Breast epithelium (tissue), 4 donors: Measurements from ENCODE around the gene VGLL2. TPM values are rescaled to one million over a fixed set of nuclear protein-coding genes. Genes with fewer than 3 reads are reported as not detected.
A peak's percentile ranks its signal among the peaks of the same experiment; 100 is the strongest.

Source experiments
- DNase-seq, 2 donors: peaks; one replicate each; pipeline ENCODE4 v3.0.0-alpha.2; 2019; ENCODE audit warnings: low spot score in 2 of 2
- H3K27ac ChIP-seq, 2 donors: fragments of 200-600 bp; sonication (generic) in 1 of 2; one replicate each; pipeline ENCODE4 v1.5.1; 2016 to 2019; ENCODE audit warnings: mild to moderate bottlenecking in 1 of 2
- H3K27me3 ChIP-seq, 2 donors: fragments of 200-600 bp; sonication (generic) in 1 of 2; one replicate each; pipeline versions ENCODE4 v1.5.1 to v1.6.0; 2017 to 2019; ENCODE audit warnings: control low read depth in 1 of 2, mild to moderate bottlenecking in 1 of 2
- H3K36me3 ChIP-seq: fragments of 200-600 bp; one replicate; pipeline ENCODE4 v1.5.1; 2019
- H3K4me1 ChIP-seq, 2 donors: fragments of 200-600 bp; sonication (generic); one replicate each; pipeline ENCODE4 v1.5.1; 2016 to 2019; ENCODE audit warnings: control low read depth in 1 of 2
- H3K4me3 ChIP-seq, 3 donors: fragments of 200-600 bp; sonication (generic); 1 replicate in 2 of 3; 2 replicates in 1 of 3; pipeline ENCODE4 v1.5.1; 2016 to 2019; ENCODE audit warnings: mild to moderate bottlenecking in 3 of 3, moderate library complexity in 2 of 3
- H3K9me3 ChIP-seq, 2 donors: fragments of 200-600 bp; sonication (generic) in 1 of 2; one replicate each; pipeline ENCODE4 v1.5.1; 2016 to 2019; ENCODE audit warnings: control low read depth in 1 of 2
- POLR2A ChIP-seq: fragments of 450-650 bp; IDR thresholded peaks from one replicate; pipeline ENCODE4 v1.6.1; 2016; ENCODE audit warnings: antibody characterized with exemption, mild to moderate bottlenecking, moderate library complexity
- POLR2AphosphoS5 ChIP-seq, 3 donors: sonication (generic); formaldehyde crosslinking; IDR thresholded peaks; one replicate each; pipeline ENCODE4 v1.6.1; 2017; ENCODE audit warnings: antibody characterized with exemption in 3 of 3
- intact Hi-C: fragments of 100-400 bp; cut with DNase I; formaldehyde crosslinking; loops from one replicate; pipeline ENCODE4 v1.15.1; 2023; ENCODE audit warnings: low total_unique reads
- total RNA-seq, 3 donors: library from RNA; depleted of rRNA; stranded (reverse); fragments of >200 nt; gene quantifications; one replicate each; pipeline ENCODE4 v1.1.0, GENCODE V29; 2016
- TF ChIP-seq, protein P1 (sequence below), 3 donors: fragments of 450-650 bp; IDR thresholded peaks; one replicate each; pipeline ENCODE4 v1.5.1; 2016 to 2017; ENCODE audit warnings: antibody characterized with exemption in 3 of 3, mild to moderate bottlenecking in 3 of 3, moderate library complexity in 3 of 3

VGLL2 gene
- total RNA-seq, 3 donors from 2014 or later = not detected

DNA sequence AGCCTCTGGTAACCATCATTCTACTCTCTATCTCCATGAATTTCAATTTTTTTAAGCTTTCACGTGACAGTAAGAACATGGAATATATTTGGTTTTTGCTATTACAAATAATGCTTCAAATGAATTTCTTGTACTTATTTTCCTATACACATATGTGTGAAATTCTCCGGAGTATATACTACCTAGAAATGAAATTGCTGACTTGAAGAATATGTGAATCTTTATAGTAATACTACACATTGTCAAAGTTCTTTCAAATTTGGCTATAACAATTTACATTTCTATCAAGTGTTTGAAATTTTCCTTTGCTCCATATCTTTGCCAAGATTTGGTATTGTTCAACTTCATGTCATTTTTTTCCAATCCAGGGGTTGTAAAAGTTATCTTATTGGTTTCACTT, 11.6 kb upstream of the VGLL2 start:
- TF ChIP-seq, protein P1, sequence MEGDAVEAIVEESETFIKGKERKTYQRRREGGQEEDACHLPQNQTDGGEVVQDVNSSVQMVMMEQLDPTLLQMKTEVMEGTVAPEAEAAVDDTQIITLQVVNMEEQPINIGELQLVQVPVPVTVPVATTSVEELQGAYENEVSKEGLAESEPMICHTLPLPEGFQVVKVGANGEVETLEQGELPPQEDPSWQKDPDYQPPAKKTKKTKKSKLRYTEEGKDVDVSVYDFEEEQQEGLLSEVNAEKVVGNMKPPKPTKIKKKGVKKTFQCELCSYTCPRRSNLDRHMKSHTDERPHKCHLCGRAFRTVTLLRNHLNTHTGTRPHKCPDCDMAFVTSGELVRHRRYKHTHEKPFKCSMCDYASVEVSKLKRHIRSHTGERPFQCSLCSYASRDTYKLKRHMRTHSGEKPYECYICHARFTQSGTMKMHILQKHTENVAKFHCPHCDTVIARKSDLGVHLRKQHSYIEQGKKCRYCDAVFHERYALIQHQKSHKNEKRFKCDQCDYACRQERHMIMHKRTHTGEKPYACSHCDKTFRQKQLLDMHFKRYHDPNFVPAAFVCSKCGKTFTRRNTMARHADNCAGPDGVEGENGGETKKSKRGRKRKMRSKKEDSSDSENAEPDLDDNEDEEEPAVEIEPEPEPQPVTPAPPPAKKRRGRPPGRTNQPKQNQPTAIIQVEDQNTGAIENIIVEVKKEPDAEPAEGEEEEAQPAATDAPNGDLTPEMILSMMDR (IDR thresholded peaks at IDR 0.05) = no peak
- no peak for TF ChIP-seq POLR2AphosphoS5 (IDR thresholded peaks at IDR 0.05)
- TF ChIP-seq POLR2A = no peak
- Histone ChIP-seq H3K4me3 (no peak overlapping the region), H3K36me3 (no peaks in the 10 kb centered on the region), H3K4me1 (no peaks in the 10 kb centered on the region), H3K27me3 (peaks cover 0 to 3% of the 10 kb centered on the region in 2 donors), H3K9me3 (no peaks in the 10 kb centered on the region), H3K27ac (no peak overlapping the region)
- intact Hi-C loops = no loop called here
- DNase-seq = no peak

DNA sequence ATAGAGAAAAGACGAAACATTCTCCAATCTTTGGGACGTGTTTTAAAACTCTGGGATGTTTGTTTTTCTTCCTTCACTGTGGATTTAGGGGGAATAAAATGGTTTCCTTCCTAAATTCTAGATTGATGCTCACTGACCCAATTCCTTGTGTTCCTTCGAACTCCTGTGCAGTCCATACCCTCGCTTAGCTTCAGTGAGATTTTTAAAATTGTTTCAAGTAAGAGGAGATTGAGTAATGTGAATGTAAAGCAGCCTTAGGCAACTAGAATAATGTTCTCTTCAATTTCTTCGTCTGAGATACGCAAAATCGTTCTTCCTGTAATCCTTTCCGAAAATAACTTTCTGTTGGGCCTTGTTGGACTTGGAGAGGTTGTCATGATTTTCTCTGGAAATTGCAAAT, 2.6 kb upstream of the VGLL2 start:
- no peak for TF ChIP-seq POLR2AphosphoS5 (IDR thresholded peaks at IDR 0.05)
- TF ChIP-seq, protein P1 (IDR thresholded peaks at IDR 0.05) = no peak
- TF ChIP-seq POLR2A = no peak
- Histone ChIP-seq H3K27ac (no peak overlapping the region), H3K27me3 (peaks cover 0 to 69% of the 10 kb centered on the region in 2 donors), H3K9me3 (no peaks in the 10 kb centered on the region), H3K4me1 (peaks cover 0 to 5% of the 10 kb centered on the region in 2 donors), H3K36me3 (no peaks in the 10 kb centered on the region), H3K4me3 (no peak overlapping the region)
- intact Hi-C loops = no loop called here
- DNase-seq = no peak

DNA sequence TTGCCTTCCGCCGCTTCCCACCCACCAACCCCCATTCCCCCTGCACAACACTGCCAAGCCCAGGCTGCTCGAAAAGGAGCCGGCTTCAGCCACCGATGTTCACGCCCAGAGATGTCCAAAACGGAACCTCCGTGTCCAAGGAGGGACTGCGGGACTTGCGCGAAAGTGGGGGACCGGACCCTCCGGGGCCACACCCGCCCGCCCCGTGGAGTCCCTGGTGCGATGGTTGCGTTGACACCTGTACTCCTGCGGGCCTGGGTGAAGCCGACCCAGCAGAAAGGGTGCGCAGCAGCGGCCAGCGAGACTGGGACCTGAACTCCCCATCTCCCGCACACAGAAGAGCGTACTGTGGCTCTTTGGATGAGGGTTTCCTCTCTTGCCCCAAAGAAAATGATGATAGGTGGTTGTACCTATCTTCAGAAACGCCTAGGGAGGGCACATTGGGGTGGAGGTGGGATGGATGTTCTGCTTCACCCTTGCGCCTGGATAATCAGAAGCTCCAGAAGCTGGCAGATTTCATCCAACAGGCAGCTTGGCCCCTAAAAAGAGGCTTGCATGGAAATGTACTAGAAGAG, 1.9 kb upstream of the VGLL2 start:
- Histone ChIP-seq H3K9me3 (no peaks in the 10 kb centered on the region), H3K27ac (no peak overlapping the region), H3K4me1 (peaks cover 0 to 5% of the 10 kb centered on the region in 2 donors), H3K27me3 (peaks cover 0 to 75% of the 10 kb centered on the region in 2 donors), H3K36me3 (no peaks in the 10 kb centered on the region), H3K4me3 (no peak overlapping the region)
- DNase-seq = no peak
- TF ChIP-seq POLR2A (no peak), POLR2AphosphoS5 (IDR thresholded peaks at IDR 0.05) (no peak)
- TF ChIP-seq, protein P1 (IDR thresholded peaks at IDR 0.05) = no peak
- intact Hi-C loops = no loop called here

DNA sequence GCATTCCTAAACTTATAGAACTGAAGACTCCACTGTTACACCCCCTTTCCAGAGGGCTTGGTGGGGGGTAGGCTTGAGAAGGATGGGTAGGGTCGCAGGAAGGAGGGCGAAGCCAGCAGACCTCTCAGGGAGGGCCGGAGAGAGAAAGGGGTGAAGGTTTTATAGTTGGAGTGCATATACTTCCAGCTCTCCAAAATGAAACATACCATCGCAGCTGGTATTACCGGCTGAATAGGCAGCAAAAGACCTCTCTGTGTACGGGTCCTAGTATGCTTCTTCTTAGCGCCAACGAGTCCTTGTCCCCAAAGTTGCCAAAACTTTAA, 1.0 kb upstream of the VGLL2 start:
- H3K27me3 ChIP-seq = peaks cover 0 to 84% of the 10 kb centered on the region in 2 donors
- H3K36me3 ChIP-seq = no peaks in the 10 kb centered on the region
- no peak overlapping the region for H3K27ac ChIP-seq
- TF ChIP-seq POLR2AphosphoS5 (IDR thresholded peaks at IDR 0.05) = no peak
- TF ChIP-seq, protein P1 (IDR thresholded peaks at IDR 0.05) = no peak
- no peak for TF ChIP-seq POLR2A
- peak overlapping the region; percentile 26 to 69 (median 45) for H3K4me3 ChIP-seq
- no peak for DNase-seq
- H3K9me3 ChIP-seq = no peaks in the 10 kb centered on the region
- intact Hi-C loops = no loop called here
- H3K4me1 ChIP-seq = peaks cover 0 to 5% of the 10 kb centered on the region in 2 donors

DNA sequence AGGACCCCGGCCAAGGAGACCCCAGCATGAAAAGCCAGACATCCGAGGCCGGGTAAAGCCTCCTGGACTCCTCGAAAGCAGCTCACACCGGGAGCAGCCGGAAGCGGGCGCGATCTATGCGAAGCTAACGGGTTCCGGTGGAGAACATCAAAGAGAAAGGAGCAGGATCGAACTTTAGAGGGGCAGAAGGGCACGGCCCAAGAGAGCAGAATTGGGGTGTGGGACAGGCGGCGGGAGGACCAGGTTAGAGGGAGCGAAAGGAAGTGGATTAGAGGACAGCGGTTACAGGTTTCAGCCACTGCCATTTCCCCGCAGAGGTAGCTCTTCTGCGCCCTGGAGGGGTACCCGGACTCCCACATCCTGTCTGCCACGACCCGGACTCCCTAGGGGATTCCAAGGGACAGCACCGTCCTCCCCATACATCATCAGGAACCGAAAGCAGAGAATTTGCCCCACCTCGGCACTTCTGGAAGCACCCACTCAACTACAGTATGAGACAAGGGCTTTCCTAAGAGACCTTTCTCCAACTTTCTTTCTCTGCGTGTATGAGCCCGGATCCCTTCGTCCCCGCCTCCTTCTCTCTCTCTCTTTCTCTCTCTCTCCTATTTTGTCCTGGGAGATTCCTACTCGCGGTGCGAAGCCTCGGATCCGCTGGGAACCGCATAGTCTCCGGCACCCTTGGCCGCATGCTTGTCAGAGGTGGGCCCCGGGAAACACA, 507 bp upstream of the VGLL2 start:
- peaks cover 0 to 87% of the 10 kb centered on the region in 2 donors for H3K27me3 ChIP-seq

More for the DNA sequence above, 507 bp upstream of the VGLL2 start:
- no peak overlapping the region for H3K27ac ChIP-seq
- H3K9me3 ChIP-seq = no peaks in the 10 kb centered on the region
- no peaks in the 10 kb centered on the region for H3K36me3 ChIP-seq
- intact Hi-C loops = loop anchor here (5.0 kb wide), 1 partner anchor 832 kb away; no protein-coding TSS in a partner anchor
- DNase-seq = no peak
- TF ChIP-seq, protein P1 (IDR thresholded peaks at IDR 0.05) = no peak
- no peak for TF ChIP-seq POLR2A
- TF ChIP-seq POLR2AphosphoS5 (IDR thresholded peaks at IDR 0.05) = no peak
- H3K4me3 ChIP-seq = peak overlapping the region; percentile 26 to 69 (median 45)
- H3K4me1 ChIP-seq = peaks cover 0 to 5% of the 10 kb centered on the region in 2 donors
